OCI-LY3 (cell line): ENCODE measurements around the gene LMBR1.

Experiments used
- CTCF ChIP-seq: fragments of 200-600, 300-600 bp; sonication (generic); IDR thresholded peaks from 2 replicates; pipeline ENCODE4 v1.5.1; 2014; ENCODE audit warnings: antibody characterized with exemption, low read length, low read depth
- EZH2phosphoT487 ChIP-seq: fragments of 200-600 bp; shearing (Covaris generic); IDR thresholded peaks from 2 replicates; pipeline ENCODE4 v1.6.1; 2018; ENCODE audit warnings: antibody characterized with exemption, mixed run types, low read depth

- TF ChIP-seq CTCF (no peak), EZH2phosphoT487 (no peak)
Observed at GRCh38 chr7:156896388-156897022, 3.5 kb upstream of the LMBR1 start.
